GM21528 (cell line): ENCODE data around the gene C1orf21.
"Not testable (repeated sequence)": the region's sequence is repeated elsewhere in the genome, so short reads cannot be mapped to it uniquely, and the experiment has no call there.

Experiments
- ATAC-seq: cut with Tn5 transposase; IDR thresholded peaks from one replicate; pipeline ENCODE4 v1.9.1; 2021; ENCODE audit warnings: mild to moderate bottlenecking, moderate library complexity; ENCODE audit not compliant: unreplicated experiment, low FRiP score

The C1orf21 gene

DNA sequence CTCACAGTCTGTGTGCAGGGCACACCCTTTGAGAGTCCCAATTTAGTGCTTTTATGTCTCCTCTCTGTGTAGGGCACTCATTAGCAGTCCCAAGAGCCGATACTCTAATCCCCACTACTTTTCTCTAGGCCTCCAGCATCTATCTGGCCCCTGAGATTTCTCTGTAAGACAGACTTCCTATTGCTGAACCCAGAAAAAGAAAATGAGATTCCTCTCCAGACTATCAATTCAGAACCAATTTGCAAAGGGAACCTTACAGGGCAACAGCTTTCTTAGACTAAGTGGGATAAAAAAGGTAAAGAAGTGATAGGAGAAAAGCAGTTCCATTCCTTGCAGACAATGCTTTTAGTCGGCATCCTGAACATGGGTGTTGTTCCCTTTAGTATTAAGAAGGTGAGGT is 195.6 kb downstream of the C1orf21 start:
- ATAC-seq: no peak

DNA sequence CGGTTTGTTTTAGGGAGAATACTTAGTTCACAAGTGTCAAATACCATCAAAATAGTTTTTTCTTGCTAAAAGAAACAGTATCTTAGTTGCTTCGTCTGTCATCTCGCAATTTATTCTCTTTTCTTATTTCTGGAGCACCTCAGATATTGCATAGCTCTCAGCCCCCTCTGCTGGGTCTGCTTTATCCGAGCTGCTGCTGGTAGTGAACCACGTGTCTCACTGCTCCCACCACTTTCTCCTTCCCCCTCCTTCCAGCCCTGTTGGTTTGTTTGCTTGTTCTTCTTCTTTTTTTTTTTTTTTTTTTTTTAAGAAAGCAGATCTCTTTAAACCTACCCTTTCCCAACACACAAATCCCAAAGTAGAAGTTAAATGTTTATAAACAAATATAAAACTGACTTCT is 197.0 kb downstream of the C1orf21 start:
- no peak for ATAC-seq

DNA sequence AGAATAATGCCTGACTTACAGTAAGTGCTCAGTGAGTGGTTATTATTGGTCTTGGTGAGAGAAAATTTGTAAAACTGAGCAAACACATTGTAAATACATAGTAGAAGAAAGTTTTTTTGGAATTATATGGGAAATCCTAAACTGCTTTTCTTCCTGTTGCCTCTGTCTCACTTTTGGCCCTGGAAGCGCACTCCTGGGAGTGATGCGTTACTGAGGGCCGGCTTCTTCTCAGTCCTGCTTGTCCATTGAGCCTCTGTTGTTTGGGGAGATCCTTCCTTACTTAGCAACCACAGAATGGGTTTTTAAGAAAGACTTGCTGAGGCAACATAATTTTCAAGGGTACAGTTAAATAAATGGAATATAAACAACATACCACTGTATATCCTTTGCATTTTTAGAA is 201.9 kb downstream of the C1orf21 start:
- ATAC-seq: no peak

DNA sequence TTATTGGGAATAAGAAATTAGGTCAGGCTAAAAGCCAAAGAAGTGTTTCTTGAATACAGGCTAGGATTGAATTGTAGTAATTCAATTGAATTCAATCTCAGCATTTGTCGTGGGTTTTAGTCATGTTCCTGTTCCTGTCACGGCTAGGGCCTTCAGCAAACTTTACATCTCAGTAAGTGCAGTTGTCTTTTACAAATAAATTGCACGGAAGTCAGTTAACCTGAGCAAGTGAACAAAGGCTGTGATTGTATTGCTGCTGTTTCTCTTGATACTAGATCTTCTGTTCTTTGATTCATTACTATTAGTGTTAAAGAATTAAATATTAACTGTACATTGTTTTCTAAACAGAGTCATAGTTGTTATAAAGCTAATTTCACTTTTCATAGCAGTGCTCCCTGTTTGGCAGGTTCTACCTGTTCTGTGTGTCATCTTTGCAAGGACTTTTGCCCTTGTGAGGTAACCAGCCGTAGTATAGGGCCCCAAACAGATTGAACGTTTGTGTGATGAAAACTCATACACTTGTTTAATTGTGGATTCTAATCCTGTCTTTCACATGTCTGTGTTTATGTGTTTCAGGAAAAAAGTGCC is 203.4 kb downstream of the C1orf21 start:
- no peak for ATAC-seq

DNA sequence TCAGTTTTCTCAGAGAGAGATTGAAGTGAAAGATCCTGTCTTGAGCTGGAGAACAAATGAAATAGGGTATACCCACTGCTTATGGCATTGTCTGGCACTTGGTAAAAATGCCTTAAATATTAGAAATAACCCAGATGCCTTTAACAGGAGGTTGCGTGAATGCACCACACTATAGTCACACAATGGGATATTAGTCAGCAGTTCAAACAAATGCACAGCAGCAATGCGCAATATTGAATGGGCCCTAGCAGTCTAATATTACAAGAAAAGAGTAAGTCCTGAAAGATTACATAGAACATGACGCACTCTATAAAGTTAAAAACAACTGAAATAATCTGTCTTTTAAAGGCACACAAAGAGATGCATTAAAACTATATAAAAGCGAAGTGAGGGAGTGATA is 206.8 kb downstream of the C1orf21 start:
- no peak for ATAC-seq

DNA sequence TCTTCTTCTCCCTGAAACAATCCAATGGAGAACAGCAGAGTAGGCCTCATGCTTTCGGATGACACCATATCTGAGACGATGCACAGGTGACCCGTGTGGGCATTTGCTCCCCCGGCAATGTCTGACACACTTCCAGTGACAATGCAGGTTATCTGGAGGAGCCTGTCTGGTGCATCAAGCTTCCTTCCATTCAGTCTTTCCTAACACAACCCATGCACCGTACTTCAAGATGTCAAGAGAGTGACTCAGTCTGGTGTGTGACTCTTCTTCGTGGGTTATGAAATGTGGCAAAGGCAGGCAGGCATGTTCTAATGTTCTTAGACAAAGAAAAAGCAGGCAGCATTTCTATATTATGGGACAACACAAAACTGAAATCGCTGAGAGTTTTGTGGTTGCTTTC is 208.8 kb downstream of the C1orf21 start:
- no peak for ATAC-seq

DNA sequence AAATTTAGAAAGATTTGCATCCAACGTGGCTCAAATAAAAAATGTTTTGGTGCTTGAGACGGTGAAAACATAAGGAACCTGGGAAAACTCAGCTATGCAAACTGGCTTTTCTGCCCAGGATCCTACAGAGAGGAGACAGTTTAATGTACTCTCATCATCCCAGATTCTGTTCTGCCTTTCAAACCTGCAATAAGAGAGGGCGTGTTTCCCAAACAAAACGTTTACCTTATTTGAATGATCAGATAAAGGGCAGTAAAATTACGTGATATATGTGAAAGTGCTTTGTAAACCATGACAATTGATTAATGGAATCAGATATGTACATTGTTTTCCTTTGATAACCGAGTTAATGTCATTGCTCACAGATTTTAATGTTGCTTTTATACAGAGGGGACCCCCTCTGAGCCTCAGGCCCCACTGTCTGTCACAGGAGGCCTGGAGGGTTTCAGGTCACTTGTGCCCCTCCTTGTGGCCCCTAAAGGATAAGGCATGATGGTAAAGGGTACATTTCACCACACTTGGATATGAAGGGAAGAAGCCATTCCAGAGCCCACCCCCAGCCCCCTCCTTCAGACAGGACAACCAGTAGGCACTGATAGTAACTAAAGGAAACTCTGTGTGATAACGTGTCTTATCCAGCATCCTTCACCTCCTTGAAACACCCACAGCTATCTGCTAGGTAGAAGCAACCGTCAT is 210.3 kb downstream of the C1orf21 start:
- ATAC-seq: no peak

DNA sequence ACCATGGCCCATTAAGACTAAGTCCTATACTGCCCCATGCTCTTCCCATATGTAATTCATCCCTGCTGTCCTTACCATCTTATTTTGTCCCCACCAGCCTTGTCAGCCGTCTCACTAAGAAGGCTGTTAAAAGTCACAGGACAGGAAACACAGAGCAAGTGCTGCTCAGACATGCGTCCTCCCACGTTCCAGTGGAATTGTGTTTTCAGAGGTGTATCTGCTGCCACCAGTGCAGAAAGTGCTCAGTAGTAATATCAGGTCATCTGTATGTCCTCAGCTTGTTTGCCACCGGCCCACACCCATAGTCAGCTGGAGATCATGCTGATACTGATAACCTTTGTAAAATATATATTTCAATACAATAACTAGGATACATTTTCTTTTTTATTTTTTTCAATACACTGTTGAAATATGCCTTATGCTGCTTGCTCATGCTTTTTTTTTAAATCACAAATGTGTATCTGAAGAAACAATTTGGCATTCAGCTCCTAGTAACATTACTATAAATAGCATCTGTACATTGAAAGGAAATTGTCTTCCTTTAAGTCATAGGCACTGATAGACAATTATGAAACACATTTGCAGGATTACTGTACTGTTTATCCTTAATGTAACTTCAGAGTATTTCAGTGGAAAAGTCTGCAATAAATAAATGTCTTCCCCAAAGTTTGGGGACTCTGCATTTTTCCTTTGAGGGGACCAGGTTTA is 211.0 kb downstream of the C1orf21 start:
- no peak for ATAC-seq

DNA sequence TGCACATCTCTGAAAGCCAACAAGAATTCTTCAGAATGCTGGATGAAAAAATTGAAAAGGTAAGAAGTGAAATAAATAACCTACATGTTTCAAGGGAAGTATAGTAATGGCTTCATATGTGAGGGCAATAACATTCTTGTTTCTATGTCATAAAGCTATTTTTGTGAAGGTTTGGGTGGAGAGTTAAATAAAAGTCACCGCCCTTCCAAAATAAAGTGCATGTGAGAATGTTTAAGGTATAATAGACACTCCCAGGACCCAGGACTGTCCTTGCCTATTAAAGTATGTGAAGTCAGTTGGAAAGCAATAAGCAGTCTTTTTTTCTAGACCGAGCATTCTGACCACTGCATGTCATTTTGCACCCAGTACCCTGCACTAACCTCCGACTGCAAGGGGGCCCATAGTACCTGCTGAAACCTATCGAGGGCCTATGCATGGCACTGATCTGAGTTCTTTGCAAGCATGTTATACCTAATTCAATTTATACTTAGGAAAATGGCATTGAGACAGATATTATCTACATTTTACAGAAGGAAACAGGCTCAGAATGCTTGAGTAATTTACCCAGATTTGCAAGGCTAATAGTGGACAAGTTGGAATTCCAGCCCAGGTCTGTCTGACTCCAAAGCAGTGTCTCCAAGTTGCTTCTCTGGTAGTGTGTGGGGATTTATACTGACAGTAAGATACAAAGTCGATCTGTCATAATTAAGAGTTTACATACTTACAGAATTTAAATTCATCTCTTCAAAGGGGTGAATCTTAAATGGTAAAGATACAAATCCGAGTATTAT is 211.8 kb downstream of the C1orf21 start:
- ATAC-seq: no peak

DNA sequence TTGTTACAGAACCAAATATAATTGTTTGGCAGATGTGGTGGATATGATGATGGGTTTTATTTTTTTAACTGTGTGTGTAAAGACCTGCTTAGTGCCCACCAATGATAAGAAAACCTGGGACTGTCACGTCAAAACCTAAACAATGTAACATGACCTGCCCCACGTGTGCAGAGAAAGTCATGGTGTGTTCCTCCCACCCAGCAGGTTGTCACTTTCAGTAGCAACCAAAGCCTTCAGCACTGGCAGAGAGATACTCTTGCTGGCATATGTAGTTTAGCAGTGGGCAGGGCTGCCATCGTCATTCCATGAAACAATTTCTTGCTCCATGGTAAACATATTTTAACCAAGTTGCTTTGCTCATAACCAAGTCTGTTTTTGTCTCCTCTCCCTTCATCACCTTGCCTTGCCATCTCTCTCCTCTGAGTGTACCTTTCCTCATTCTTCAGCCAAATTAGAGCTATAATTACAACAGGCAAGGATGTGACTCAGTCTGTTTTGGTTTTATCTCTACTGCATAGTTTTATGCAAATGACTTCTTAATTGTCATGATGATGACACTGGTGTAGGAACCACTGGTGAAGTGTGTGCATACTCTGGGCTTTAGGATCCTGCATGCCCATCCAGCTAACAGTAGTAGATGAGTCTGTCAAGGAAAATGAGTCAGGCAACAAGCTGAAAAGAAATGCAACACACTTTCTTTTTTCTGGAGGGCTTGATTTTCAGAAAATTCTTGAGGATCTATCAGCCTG is 217.5 kb downstream of the C1orf21 start:
- no peak for ATAC-seq

DNA sequence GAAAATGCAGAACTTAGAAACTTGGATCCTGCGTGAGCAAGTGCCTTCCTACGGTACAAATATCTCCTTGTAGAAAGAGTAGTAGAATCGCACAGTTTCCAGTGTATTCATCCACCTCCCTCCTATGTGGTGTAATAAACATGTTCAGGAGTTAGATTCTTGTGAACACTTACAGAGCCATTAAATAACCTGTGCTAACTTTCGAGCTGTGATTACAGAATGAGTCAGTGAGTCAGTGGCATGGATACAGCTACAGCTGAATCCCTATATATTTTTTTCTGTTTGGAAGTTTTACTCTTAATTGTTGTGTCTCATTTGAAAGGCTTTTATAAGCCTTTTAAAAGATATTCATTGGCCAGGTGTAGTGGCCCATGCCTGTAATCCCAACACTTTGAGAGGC is 219.1 kb downstream of the C1orf21 start:
- ATAC-seq: no peak

DNA sequence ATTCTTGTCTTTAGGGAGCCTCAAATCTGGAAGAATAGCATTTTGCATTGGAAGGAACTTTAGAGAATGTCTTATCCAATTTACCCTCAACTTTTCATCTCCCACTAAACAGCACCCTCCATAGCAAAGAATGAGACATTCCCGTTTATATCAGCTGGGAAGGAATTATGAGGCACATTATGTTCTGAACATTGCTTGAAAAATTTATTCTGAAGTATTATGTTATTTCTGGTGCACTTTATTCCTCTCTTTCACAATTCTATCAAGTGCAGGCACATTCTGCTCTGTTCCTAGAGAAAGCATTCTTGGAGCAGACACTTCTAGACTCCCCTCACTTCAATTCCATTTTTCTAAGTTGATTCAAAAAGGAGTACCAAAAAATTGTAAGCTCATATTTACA is 220.0 kb downstream of the C1orf21 start:
- ATAC-seq: no peak

DNA sequence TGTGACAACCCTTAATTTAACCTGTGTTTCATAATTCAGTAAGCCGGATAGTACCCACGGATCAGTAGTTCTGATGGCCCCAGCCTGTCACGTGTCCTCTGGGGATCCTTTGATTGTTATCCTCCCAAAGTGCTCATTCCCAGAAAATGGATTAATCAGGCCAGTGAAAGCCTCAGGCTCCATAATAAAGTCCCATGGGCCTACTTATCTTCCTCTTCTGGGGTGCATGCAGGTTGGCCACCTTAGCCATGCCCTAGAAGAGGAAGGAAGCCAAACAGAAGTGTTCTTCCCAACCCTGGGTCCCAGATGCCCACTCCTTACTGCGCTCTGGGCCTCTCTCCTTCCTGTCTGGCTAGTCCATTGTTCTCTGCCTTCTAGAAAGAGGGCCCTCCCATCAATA is 221.8 kb downstream of the C1orf21 start:
- no peak for ATAC-seq

DNA sequence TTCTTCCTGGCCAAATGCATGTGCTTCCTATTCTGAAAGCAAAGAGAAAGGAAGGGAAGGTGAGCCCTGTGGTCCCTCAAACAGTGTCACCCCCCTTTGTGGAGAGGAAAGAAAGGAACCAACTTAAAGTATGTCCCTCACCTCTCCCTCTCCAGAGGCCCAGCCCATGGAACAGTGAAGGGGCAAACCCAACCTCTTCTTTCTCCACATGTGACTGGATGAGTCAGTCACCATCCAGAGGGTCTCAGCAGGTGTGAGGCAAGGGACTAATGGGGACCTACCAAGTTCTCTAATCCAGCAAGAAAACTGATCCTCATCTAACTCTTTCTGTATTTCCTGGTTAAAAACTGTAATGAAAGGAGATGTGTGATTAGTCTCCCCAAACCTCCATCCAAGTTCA is 222.2 kb downstream of the C1orf21 start:
- no peak for ATAC-seq

DNA sequence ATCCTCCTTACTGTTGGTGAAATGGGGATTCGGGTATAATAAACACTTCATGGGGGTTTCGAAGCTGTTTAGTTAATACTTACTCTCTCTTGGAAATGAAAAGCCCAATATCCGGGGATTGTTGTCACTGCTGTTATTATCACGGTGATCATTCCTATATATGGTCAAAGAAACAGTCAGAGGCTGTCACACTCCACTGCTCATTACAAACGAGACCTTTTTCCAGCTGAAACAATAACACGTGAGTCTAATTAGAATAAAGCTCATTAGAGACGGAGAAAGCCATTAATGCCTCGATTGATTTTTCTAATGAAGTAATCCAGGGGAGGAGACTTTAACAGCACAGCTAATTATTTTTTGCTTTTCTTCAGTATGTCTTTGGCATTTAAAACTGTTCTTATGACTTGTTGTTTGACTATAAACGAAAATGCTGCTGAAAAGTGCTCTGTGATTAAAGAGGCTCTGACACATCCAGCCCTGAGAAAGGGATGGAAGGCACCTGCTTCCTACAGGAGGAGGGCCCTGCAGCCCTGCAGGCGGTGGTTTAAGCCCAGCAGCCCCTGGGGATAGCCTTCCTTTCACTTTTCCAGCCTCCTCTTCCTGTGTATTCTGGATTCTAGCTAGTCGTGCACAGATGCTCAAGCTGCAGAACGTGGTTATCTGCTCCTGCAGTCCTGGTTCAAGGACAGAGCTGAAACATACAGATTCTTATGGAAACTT is 224.2 kb downstream of the C1orf21 start:
- no peak for ATAC-seq

DNA sequence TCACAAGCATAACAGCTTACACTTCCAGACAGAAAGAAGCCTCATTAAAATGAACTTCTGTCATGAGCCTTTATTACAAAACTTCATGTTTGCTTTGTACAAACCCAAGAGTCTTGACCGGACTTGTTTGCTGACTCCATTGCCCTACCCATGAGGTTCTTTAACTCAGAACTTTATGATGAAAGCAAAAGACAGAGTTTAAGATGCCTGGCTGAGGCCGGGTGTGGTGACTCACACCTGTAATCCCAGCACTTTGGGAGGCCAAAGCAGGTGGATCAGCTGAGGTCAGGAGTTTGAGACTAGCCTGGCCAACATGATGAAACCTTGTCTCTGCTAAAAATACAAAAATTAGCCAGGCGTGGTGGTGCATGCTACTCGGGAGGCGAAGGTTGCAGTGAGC is 225.4 kb downstream of the C1orf21 start:
- not testable (repeated sequence) for ATAC-seq

DNA sequence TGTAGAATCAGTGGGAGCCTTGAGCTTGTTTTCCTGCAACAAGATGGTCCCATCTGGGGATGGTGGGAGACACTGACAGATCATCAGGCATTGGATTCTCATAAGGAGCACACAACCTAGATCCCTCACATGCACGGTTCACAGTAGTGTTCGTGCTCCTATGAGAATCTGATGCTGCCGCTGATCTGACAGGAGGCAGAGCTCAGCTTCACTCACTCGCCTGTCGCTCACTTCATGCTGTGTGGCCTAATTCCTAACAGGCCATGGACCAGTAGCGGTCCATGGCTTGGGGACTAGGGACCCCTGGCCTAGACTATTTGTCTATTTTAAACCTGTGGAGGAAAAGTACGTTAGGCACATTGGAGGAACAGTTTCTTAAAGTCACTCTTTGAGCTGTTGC is 227.8 kb downstream of the C1orf21 start:
- no peak for ATAC-seq

DNA sequence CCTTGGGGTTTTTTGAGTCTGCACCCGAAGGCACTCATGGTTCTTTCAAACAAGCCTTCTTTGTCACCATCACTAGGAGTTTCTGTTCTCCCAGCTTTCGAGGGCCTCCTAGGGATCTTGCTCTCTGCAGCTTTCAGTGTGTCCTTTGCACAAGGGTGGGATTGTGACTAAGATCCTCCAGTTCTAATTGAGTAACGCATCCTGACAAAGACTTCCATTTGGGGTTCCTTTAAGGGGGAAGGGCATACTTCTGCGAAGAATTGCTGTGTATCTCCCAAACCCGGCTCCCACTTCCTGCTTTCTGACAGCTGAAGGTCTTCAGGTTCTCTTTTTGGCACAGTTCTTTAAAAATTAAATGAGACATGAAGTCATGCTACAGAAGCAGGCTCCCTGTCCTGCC is 228.5 kb downstream of the C1orf21 start:
- ATAC-seq: no peak

DNA sequence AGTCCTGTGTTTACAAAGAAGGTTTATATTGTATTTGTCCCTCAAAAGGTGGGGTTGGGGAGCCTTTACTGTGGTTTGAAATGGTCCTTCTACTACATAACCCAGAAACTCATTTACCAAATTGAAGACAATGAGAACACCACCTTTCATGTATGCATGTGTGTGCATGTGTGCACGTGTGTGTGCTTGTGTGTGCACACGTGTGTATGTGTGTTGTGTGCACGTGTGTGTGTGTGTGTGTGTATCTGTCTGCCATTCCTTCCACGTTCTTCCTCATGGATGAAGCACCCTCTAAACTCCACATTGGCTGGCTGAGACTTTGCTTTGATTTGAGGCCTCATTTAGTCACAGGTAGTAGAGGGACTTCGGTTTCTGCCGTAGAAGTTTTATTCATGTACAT is 229.7 kb downstream of the C1orf21 start:
- no peak for ATAC-seq
